CD4-positive, alpha-beta T cell treated with Interleukin-1 beta for 1 hour (primary cell): Measurements from ENCODE around the gene OSCAR.

Experiments used
- DNase-seq, 2 donors: peaks; one replicate each; pipeline ENCODE4 v3.0.0-alpha.2; 2020 to 2022

Gene OSCAR

DNA sequence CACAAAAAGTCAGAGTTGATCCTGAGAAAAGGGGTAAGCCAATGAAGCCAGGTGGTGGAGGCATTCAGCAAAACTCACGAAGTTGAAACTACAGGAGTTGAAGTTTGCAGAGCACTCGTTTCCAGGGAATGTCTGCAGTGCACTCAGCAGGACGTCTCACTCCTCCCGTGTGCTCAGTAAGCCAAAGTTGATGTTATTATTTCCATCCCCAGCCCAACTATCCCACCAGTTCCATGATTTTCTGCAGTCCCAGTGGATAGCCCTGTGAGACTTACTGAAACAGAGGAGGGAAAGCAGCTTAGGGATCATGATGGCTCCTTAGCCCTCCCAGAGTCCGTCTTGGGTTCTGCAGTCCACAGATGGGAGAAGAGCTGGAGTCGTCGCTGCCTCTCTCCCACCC lies 19.6 kb downstream of the OSCAR start, which contains the start of gene TARM1:
Gene TARM1 (minus strand): TSS at position 334 of the 400 bp plus-strand sequence. CDS start 25 bp downstream, at position 309.
- no peak for DNase-seq

DNA sequence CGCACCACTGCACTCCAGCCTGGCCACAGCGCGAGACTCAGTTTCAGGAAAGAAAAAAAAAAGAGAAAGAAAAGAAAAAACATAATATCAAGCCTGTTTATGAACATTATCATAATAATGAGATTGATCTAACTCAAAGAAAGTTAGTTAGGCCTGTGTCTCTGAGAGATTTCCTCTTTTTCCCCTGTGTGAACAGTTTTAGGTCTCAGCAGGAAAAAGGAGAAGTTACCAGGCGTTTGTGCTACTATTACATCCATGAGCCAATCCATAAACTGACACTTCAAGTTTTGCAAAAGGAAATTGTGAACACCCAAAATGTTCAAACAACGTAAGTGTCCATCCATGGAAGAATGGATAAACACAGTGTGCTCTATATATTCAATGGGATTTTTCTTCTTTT lies 23.3 kb downstream of the OSCAR start:
- DNase-seq: no peak

DNA sequence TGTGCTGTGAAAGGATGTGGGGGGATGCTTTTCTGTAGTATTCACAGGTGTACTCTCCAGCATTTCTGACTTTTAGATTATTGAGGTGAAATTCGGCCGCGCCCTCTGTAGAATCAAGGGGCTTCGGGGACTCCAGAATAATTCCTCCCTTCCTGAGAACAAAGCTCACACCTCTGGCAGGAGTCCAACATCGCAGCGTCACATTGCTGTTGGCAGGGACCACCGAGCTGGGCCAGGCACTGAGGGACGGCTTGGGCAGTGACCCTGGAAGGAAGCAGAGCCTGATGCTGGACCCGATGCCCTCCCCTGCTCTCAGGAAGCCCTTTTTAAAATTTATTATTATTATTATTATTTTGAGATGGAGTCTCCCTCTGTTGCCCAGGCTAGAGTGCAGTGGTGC lies 25.8 kb downstream of the OSCAR start:
- no peak for DNase-seq

DNA sequence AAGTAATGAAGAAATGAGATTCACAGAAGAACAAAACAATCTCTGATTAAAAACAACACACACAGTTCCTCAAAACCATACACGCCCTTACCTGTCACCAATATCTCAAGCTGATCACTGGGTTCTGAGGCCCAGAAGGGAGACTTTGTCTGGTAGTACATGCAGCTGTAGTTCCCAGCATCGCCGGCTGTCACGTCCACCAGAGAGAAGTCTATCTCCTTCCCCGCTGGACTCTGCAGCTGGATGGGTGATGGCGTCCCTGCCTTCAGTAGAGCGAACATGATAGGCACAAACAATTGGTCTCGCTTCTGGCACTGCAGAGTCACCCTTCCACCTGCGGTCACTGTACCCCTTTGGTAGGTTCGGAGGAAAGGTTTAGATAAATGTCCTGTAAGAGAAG lies 26.8 kb downstream of the OSCAR start:
- DNase-seq: no peak

DNA sequence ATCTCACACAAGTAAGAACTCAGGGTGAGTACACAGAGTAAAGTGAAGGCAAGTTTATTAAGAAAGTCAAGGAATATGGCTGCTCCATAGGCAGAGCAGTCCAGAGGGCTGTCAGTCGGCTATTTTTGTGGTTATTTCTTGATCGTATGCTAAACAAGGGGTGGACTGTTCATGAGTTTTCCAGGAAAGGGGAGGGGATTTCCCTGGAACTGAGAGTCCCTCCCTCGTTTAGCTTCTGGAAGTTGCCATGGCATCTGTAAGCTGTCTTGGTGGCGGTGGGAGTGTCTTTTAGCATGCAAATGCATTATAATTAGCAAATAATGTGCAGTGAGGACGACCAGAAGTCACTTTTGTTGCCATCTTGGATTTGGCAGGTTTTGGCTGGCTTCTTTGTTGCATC lies 31.1 kb downstream of the OSCAR start:
- no peak for DNase-seq

DNA sequence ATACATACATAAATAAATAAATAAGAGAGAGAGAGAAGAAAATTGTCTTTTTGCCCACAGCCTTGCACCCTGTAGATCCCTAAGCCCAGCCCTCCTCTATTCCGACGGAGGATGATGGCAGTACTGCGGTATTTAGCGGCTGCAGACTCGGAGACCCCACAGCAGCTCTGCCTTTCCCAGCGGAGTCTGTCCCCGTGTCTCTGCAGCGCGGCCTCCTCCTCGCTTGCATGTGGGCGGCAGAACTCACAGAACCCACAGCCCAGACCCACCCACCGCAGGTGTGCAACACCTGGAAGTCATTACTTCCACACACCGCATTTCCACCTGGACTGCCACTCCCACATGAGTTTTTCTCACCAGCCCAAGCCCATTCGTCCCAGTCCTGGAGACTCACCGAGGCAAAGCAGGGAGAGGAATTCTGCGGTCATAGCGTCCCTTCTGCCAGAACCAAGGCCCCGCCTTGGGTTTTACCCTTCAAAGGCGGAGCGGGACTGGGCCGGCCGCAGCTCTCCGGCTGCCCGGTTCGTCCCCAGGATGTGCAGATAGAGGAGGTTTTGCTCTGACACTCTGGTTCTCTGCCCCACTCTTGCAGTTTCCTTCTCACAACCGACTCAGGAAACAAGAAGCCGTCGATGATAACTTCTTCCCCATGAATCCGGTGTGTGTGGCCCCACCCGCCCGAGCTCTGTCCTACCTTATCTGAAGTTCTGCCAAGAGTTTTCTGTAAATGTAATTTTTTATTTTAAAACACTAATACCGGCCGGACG lies 37.1 kb downstream of the OSCAR start, which contains the start of gene VSTM1:
Gene VSTM1 (minus strand): TSS at position 548 of the 767 bp plus-strand sequence. CDS start 120 bp downstream, at position 428.
- no peak for DNase-seq

DNA sequence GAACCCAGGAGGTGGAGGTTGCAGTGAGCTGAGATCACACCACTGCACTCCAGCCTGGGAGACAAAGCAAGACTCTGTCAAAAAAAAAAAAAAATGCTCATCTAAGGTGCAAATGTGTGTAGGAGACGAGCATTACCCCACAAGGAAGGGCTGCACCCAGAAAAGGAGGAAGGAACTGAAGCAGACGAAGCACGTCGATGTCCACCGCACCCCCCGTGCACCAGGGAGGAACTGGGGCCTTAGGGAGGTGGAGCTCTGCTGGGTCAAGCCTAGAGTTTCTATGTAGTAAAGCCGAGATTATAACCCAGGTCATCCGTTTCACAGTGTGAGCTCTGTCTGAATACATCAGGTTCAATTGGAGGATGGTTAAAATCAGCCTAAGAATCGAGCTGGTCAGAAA lies 38.0 kb downstream of the OSCAR start:
- peak in 1 of 2 donors; percentile 46 for DNase-seq

DNA sequence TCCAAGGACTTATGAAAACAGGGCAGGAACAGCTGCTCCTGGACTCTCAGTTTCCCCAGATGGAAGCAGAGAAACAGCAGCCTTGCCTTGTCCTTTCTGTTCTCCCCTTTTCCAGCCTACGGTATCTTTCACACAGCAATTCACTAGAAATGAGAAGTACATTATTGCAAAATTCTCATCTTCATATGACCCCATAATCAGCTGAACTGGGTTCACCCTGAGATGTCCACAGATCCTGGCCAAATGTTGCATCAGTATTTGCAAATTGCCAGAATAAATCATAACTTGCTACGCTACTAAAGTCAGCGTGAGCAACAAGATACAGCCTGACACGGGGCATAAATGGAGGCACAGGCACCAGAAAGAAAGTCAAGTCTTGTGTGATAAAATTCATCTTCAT lies 53.0 kb downstream of the OSCAR start:
- peak in 1 of 2 donors; percentile 26 for DNase-seq

DNA sequence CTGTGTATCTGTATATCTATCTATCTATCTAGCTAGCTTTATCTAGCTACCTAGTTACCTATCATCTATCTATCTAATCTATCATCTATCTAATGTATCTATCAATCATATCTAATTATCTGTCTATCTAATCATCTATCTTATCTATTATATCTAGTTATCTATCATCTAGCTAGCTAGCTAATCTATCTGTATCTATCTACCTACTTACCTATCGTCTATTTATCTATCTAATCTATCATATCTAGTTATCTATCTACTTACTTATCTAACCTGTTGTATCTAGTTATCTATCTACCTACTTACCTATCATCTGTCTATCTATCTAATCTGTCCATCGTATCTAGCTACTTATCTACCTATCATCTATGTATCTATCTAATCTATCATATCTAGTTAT lies 54.8 kb downstream of the OSCAR start:
- no peak for DNase-seq
